Measurements from ENCODE around the gene FCER2.

DNA sequence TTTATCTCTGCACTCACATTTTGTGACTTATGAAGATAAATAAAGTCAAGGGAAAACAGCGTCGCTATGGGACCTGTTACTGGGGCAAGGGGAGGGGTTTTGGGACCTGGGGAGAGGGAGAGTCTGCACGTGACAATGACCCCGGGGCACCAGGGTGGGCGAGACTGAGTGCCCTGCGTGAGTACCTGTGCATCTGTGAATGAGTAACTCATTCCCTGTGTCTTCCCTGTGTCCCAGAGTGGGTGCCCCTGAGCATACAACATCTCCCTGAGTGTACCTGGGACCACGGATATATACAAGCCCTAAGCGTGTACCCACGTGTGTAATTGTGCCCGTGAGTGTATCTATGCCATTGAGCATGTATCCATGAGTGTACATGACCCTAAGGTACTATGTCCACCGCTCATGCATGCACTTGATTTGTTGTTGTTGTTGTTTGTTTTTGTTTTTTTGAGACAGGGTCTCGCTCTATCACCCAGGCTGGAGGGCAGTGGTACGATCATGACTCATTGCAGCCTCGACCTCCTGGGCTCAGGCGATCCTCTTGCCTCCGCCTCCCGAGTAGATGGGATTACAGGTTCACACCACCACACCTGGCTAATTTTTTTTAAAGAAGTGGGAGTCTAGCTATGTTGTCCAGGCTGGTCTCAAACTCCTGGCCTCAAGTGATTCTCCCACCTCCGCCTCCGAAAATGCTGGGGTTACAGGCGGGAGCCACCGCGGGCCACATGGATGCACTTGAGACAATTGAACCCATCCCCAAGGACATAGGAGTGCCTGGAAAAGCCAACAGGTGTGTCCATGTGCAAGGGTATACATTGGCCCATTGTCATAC is 21.9 kb downstream of the FCER2 start:
- TF ChIP-seq, protein P1, sequence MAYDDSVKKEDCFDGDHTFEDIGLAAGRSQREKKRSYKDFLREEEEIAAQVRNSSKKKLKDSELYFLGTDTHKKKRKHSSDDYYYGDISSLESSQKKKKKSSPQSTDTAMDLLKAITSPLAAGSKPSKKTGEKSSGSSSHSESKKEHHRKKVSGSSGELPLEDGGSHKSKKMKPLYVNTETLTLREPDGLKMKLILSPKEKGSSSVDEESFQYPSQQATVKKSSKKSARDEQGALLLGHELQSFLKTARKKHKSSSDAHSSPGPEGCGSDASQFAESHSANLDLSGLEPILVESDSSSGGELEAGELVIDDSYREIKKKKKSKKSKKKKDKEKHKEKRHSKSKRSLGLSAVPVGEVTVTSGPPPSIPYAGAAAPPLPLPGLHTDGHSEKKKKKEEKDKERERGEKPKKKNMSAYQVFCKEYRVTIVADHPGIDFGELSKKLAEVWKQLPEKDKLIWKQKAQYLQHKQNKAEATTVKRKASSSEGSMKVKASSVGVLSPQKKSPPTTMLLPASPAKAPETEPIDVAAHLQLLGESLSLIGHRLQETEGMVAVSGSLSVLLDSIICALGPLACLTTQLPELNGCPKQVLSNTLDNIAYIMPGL (CRISPR knock-in tag; IDR thresholded peaks at IDR 0.05): no peak
- TF ChIP-seq CTCF (IDR thresholded peaks at IDR 0.05) (no peak), PREB (CRISPR knock-in tag; IDR thresholded peaks at IDR 0.05; ENCODE audit: borderline replicate concordance) (no peak), AFF4 (CRISPR knock-in tag; IDR thresholded peaks at IDR 0.05; ENCODE audit: borderline replicate concordance) (no peak), ZNF263 (CRISPR knock-in tag; IDR thresholded peaks at IDR 0.05; ENCODE audit: low read depth) (no peak), NFYB (CRISPR knock-in tag; conservative IDR thresholded peaks at IDR 0.05; ENCODE audit: low read depth) (no peak), ATF6 (CRISPR knock-in tag; IDR thresholded peaks at IDR 0.05) (no peak), TP53 (CRISPR knock-in tag; IDR thresholded peaks at IDR 0.05) (no peak)
- TF ChIP-seq, protein P2, sequence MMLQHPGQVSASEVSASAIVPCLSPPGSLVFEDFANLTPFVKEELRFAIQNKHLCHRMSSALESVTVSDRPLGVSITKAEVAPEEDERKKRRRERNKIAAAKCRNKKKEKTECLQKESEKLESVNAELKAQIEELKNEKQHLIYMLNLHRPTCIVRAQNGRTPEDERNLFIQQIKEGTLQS (CRISPR knock-in tag; conservative IDR thresholded peaks at IDR 0.05): no peak
- TF ChIP-seq, protein P3, sequence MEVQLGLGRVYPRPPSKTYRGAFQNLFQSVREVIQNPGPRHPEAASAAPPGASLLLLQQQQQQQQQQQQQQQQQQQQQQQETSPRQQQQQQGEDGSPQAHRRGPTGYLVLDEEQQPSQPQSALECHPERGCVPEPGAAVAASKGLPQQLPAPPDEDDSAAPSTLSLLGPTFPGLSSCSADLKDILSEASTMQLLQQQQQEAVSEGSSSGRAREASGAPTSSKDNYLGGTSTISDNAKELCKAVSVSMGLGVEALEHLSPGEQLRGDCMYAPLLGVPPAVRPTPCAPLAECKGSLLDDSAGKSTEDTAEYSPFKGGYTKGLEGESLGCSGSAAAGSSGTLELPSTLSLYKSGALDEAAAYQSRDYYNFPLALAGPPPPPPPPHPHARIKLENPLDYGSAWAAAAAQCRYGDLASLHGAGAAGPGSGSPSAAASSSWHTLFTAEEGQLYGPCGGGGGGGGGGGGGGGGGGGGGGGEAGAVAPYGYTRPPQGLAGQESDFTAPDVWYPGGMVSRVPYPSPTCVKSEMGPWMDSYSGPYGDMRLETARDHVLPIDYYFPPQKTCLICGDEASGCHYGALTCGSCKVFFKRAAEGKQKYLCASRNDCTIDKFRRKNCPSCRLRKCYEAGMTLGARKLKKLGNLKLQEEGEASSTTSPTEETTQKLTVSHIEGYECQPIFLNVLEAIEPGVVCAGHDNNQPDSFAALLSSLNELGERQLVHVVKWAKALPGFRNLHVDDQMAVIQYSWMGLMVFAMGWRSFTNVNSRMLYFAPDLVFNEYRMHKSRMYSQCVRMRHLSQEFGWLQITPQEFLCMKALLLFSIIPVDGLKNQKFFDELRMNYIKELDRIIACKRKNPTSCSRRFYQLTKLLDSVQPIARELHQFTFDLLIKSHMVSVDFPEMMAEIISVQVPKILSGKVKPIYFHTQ (CRISPR knock-in tag; IDR thresholded peaks at IDR 0.05): no peak
- TF ChIP-seq, protein P4, sequence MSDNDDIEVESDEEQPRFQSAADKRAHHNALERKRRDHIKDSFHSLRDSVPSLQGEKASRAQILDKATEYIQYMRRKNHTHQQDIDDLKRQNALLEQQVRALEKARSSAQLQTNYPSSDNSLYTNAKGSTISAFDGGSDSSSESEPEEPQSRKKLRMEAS (CRISPR knock-in tag; IDR thresholded peaks at IDR 0.05): no peak

Data from WTC11 (cell line).